ENCODE results near the gene COX6B1. TPM values are rescaled to one million over a fixed set of nuclear protein-coding genes. Genes with fewer than 3 reads are reported as not detected.

Gene COX6B1
- total RNA-seq, 3 donors from 2014 or later (not counting 1 experiment from before 2014, with no cell fraction given), result 213 to 247 (median 215) TPM

- Mint-ChIP-seq H3K9me3 (no peaks in the 10 kb centered on the region), H3K36me3 (no peaks in the 10 kb centered on the region), H3K27me3 (ENCODE audit: low read depth in 2 of 2) (no peaks in the 10 kb centered on the region), H3K27ac (no peak overlapping the region), H3K4me3 (no peak overlapping the region), H3K4me1 (no peaks in the 10 kb centered on the region)
- Histone ChIP-seq H3K4me3 (ENCODE audit: low read length) (no peak overlapping the region), H3K9me3 (ENCODE audit: control insufficient read depth, insufficient read depth, low read length) (no peaks in the 10 kb centered on the region), H3K27me3 (ENCODE audit: control insufficient read depth, insufficient read depth, low read length) (no peaks in the 10 kb centered on the region), H3K36me3 (ENCODE audit: control insufficient read depth, insufficient read depth, low read length) (no peaks in the 10 kb centered on the region), H3K27ac (ENCODE audit: low read length) (no peak overlapping the region), H3K4me1 (ENCODE audit: control insufficient read depth, insufficient read depth, low read length) (no peaks in the 10 kb centered on the region)
- 87% methylated on average over 10 of the region's 11 CpGs for WGBS (ENCODE audit: insufficient coverage)
- no peak for TF ChIP-seq CTCF (IDR thresholded peaks at IDR 0.05)
- DNase-seq (no peak), ATAC-seq (no peak)
- intact Hi-C loops (cut with micrococcal nuclease), result loop anchor here (2.0 kb wide), 1 partner anchor 129 kb away; no protein-coding TSS in a partner anchor
Observed at GRCh38 chr19:35692010-35692409, 43.9 kb downstream of the COX6B1 start.

DNA sequence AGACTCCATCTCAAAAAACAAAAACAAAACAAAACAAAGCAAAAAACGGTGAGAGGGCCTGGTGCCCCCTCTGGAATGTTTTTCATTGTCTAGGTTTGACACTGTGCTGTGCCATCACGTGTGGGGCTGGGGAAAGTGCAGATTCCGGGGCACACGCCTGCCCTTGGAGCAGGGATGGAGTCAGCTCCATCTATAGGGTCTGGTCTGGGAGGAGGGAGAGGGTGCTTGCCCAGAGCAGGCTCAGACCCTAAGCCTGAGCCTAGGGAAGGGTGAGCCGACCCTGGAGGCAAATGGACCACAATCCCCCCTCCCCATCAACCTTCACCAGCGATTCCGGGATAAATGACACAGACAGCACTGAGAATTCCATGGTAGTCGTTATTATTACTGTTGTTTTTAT lies 45.3 kb downstream of the COX6B1 start:
- DNase-seq (no peak), ATAC-seq (peak in 1 of 3 donors; percentile 9)
- no peaks in the 10 kb centered on the region for H3K4me1 Mint-ChIP-seq
- Histone ChIP-seq H3K36me3 (ENCODE audit: control insufficient read depth, insufficient read depth, low read length) (no peaks in the 10 kb centered on the region), H3K27ac (ENCODE audit: low read length) (no peak overlapping the region), H3K4me1 (ENCODE audit: control insufficient read depth, insufficient read depth, low read length) (no peaks in the 10 kb centered on the region), H3K27me3 (ENCODE audit: control insufficient read depth, insufficient read depth, low read length) (no peaks in the 10 kb centered on the region), H3K4me3 (ENCODE audit: low read length) (no peak overlapping the region), H3K9me3 (ENCODE audit: control insufficient read depth, insufficient read depth, low read length) (no peaks in the 10 kb centered on the region)
- H3K4me3 Mint-ChIP-seq, result no peak overlapping the region
- H3K36me3 Mint-ChIP-seq, result no peaks in the 10 kb centered on the region
- no peak overlapping the region for H3K27ac Mint-ChIP-seq
- no peak for TF ChIP-seq CTCF (IDR thresholded peaks at IDR 0.05)
- intact Hi-C loops (cut with micrococcal nuclease), result loop anchor here (1.0 to 2.0 kb wide), 3 partner anchors 24 to 238 kb away; no protein-coding TSS in a partner anchor
- H3K9me3 Mint-ChIP-seq, result no peaks in the 10 kb centered on the region
- H3K27me3 Mint-ChIP-seq (ENCODE audit: low read depth in 2 of 2), result no peaks in the 10 kb centered on the region
- 17% methylated on average over 6 of the region's 8 CpGs for WGBS (ENCODE audit: insufficient coverage)

- no peak overlapping the region for H3K27ac Mint-ChIP-seq
- no peaks in the 10 kb centered on the region for H3K36me3 Mint-ChIP-seq
- Histone ChIP-seq H3K4me1 (ENCODE audit: control insufficient read depth, insufficient read depth, low read length) (no peaks in the 10 kb centered on the region), H3K4me3 (ENCODE audit: low read length) (no peak overlapping the region), H3K27ac (ENCODE audit: low read length) (no peak overlapping the region), H3K9me3 (ENCODE audit: control insufficient read depth, insufficient read depth, low read length) (no peaks in the 10 kb centered on the region), H3K27me3 (ENCODE audit: control insufficient read depth, insufficient read depth, low read length) (no peaks in the 10 kb centered on the region), H3K36me3 (ENCODE audit: control insufficient read depth, insufficient read depth, low read length) (no peaks in the 10 kb centered on the region)
- intact Hi-C loops (cut with micrococcal nuclease), result loop anchor here (1.0 to 2.0 kb wide), 3 partner anchors 23 to 237 kb away; no protein-coding TSS in a partner anchor
- no peak overlapping the region for H3K4me3 Mint-ChIP-seq
- no peaks in the 10 kb centered on the region for H3K4me1 Mint-ChIP-seq
- ATAC-seq (peak; percentile 100), DNase-seq (peak; percentile 78 to 96)
- H3K27me3 Mint-ChIP-seq (ENCODE audit: low read depth in 2 of 2), result no peaks in the 10 kb centered on the region
- H3K9me3 Mint-ChIP-seq, result no peaks in the 10 kb centered on the region
- TF ChIP-seq CTCF (IDR thresholded peaks at IDR 0.05), result peak; percentile 97
- WGBS (ENCODE audit: insufficient coverage), result 36% methylated on average over 8 of the region's 8 CpGs
Observed at GRCh38 chr19:35693835-35694599, 45.9 kb downstream of the COX6B1 start.
